Erythroblast (primary cell): ENCODE measurements around the gene POLR2J3.
"Not testable (repeated sequence)": the region's sequence is repeated elsewhere in the genome, so short reads cannot be mapped to it uniquely, and the experiment has no call there.

Experiments used
- DNase-seq, 2 experiments: peaks; one replicate each; lab custom pipeline; 2025; lab: John Stamatoyannopoulos, UW

The POLR2J3 gene

DNA sequence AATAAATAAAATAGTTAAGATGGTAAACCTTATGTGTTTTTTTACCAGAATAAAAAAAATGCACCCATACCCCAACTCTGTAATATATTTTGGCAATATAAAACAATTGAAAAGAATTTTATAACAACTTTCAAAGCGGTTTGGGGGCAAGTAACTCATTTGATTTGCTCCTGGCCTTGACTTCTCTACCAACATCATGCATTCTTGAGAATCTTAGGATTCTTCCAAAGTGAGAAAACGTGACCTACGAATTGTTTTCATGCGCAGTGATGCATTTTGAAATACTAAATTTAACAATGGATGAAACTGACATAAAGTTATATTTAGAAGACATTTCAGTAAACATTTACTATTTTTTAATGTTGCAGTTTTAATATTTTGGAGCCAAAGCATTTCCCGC, 51.6 kb downstream of the POLR2J3 start:
- not testable (repeated sequence) for DNase-seq

DNA sequence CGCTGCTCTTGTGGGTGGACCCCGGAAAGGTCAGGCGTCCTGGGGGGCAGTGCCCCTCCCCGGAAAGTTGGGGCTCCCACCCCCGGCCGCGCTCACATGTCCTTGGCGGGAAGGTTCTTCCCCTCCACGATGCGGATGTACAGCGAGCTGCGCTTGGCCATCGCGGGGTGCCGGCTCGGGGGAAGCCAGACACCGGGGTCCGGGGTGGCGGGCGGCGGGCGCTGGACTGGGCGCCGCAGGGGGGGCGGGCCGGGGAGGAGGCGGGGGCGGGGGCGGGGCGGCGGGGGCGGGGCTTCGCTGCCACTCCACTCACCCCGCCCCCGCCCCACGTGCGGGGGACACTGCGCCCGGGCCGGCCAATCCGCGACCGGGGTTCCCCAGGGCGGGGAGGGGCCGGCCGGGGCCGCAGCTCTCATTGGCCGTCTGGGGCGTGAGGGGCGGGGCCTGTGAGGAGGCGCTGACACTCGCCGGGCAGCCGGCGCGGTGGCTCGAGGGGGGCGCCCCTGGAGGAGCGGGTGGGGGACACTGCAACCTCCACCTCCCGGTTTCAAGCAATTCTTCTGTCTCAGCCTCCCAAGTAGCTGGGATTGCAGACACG, 54.7 kb downstream of the POLR2J3 start, which contains the start of gene RASA4B:
RASA4B (minus strand) TSS at position 228 of the 598 bp plus-strand sequence; CDS start at position 161, 67 bp downstream.
- DNase-seq, result not testable (repeated sequence)
